Ishikawa (cell line): Measurements from ENCODE around the gene DCUN1D2.

ENCODE experiments used
- CREB1 ChIP-seq: IDR thresholded peaks from 2 replicates; pipeline ENCODE4 v1.6.1; 2012; ENCODE audit warnings: low read depth
- EP300 ChIP-seq: IDR thresholded peaks from 2 replicates; pipeline ENCODE4 v1.6.1; 2012; ENCODE audit warnings: borderline replicate concordance
- FOXM1 ChIP-seq: IDR thresholded peaks from 2 replicates; pipeline ENCODE4 v1.6.1; 2012; ENCODE audit warnings: low read depth, borderline replicate concordance
- YY1 ChIP-seq: IDR thresholded peaks from 2 replicates; pipeline ENCODE4 v1.6.1; 2012; ENCODE audit warnings: low read depth
- ZBTB7A ChIP-seq: IDR thresholded peaks from 2 replicates; pipeline ENCODE4 v1.6.1; 2012; ENCODE audit warnings: low read depth
- TF ChIP-seq, protein P1 (sequence below): IDR thresholded peaks from 2 replicates; pipeline ENCODE4 v1.6.1; 2012; ENCODE audit warnings: low read depth, mild to moderate bottlenecking

GRCh38 chr13:113506025-113506685, 15.6 kb upstream of the DCUN1D2 start:
- TF ChIP-seq ZBTB7A (no peak), FOXM1 (no peak), EP300 (no peak), CREB1 (no peak), YY1 (no peak)
- TF ChIP-seq, protein P1, sequence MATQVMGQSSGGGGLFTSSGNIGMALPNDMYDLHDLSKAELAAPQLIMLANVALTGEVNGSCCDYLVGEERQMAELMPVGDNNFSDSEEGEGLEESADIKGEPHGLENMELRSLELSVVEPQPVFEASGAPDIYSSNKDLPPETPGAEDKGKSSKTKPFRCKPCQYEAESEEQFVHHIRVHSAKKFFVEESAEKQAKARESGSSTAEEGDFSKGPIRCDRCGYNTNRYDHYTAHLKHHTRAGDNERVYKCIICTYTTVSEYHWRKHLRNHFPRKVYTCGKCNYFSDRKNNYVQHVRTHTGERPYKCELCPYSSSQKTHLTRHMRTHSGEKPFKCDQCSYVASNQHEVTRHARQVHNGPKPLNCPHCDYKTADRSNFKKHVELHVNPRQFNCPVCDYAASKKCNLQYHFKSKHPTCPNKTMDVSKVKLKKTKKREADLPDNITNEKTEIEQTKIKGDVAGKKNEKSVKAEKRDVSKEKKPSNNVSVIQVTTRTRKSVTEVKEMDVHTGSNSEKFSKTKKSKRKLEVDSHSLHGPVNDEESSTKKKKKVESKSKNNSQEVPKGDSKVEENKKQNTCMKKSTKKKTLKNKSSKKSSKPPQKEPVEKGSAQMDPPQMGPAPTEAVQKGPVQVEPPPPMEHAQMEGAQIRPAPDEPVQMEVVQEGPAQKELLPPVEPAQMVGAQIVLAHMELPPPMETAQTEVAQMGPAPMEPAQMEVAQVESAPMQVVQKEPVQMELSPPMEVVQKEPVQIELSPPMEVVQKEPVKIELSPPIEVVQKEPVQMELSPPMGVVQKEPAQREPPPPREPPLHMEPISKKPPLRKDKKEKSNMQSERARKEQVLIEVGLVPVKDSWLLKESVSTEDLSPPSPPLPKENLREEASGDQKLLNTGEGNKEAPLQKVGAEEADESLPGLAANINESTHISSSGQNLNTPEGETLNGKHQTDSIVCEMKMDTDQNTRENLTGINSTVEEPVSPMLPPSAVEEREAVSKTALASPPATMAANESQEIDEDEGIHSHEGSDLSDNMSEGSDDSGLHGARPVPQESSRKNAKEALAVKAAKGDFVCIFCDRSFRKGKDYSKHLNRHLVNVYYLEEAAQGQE, result no peak
